HG02852 (cell line): ENCODE measurements around the gene CCDC78.
A peak's percentile ranks its signal among the peaks of the same experiment; 100 is the strongest.

Experiments
- ATAC-seq: cut with Tn5 transposase; IDR thresholded peaks from one replicate; pipeline ENCODE4 v1.9.1; 2021; ENCODE audit warnings: mild to moderate bottlenecking, moderate library complexity; ENCODE audit not compliant: unreplicated experiment

CCDC78 gene

DNA sequence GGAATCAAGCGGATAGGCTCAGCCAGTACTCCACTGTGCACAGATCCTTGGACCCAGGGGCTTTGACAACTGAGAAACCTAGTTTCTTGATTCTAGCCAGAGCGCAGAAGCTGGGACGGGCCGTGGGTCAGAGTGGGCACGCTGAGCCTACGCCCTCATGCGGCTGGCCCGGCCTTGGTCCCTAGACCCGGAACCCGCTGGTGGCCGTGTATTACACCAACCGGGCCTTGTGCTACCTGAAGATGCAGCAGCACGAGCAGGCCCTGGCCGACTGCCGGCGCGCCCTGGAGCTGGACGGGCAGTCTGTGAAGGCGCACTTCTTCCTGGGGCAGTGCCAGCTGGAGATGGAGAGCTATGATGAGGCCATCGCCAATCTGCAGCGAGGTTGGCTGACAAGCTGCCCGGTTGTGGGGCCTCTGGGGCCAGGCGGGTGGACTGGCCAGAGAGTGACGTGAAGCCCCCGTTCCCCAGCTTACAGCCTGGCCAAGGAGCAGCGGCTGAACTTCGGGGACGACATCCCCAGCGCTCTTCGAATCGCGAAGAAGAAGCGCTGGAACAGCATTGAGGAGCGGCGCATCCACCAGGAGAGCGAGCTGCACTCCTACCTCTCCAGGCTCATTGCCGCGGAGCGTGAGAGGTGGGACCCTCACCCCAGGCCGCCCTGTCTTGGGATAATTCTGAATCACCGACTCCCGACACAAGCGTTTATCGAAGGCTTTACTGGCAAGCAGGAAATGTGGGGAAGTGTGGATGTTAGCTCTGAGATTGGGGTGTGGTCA, 45.1 kb downstream of the CCDC78 start:
- ATAC-seq = no peak

DNA sequence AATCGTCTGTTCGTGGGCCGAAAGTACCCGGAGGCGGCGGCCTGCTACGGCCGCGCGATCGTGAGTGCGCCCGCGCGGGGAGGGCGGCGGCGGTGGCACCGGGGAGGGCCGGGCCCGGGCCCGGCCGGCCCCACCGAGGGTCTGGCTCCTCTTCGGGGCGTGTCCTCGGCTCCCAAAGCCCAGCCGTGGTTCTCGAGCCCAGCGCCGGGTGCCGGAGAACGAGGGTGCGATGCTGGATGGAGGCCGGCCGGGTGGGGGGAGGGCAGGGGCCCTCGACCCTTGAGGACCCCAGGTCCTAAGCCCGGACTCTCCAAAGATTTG, 45.7 kb downstream of the CCDC78 start:
- no peak for ATAC-seq

DNA sequence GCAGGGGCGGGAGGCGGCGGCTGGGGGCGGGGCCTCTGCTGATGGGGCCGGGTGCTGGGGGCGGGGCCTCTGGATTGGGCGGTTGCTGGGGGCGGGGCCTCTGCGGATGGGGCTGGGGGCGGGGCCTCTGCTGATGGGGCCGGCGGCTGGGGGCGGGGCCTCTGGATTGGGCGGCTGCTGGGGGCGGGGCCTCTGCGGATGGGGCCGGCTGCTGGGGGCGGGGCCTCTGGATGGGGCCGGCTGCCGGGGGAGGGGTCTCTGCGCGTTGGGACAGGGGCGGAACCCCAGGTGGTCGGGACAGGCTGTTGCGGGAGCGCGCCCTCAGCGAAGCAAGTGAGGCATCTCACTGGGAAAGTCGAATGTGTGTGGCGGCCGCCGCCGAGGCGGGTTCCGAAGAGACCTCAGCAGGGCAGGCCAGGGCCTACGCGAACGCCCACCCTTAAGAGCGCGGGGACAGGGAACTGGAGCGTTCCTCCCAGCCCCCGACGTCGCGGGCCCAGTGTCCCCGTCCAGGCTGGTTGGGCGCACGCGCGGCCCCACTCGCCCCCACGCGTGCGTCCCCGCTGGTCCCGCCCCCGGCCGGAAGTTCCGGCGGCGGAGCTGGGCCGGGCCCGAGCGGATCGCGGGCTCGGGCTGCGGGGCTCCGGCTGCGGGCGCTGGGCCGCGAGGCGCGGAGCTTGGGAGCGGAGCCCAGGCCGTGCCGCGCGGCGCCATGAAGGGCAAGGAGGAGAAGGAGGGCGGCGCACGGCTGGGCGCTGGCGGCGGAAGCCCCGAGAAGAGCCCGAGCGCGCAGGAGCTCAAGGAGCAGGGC, 46.2 kb downstream of the CCDC78 start, which contains the start of gene STUB1:
TSS of gene STUB1 (plus strand) at position 597 of the 811 bp plus-strand sequence. CDS start at position 713, 116 bp downstream.
- ATAC-seq = peak; percentile 42

DNA sequence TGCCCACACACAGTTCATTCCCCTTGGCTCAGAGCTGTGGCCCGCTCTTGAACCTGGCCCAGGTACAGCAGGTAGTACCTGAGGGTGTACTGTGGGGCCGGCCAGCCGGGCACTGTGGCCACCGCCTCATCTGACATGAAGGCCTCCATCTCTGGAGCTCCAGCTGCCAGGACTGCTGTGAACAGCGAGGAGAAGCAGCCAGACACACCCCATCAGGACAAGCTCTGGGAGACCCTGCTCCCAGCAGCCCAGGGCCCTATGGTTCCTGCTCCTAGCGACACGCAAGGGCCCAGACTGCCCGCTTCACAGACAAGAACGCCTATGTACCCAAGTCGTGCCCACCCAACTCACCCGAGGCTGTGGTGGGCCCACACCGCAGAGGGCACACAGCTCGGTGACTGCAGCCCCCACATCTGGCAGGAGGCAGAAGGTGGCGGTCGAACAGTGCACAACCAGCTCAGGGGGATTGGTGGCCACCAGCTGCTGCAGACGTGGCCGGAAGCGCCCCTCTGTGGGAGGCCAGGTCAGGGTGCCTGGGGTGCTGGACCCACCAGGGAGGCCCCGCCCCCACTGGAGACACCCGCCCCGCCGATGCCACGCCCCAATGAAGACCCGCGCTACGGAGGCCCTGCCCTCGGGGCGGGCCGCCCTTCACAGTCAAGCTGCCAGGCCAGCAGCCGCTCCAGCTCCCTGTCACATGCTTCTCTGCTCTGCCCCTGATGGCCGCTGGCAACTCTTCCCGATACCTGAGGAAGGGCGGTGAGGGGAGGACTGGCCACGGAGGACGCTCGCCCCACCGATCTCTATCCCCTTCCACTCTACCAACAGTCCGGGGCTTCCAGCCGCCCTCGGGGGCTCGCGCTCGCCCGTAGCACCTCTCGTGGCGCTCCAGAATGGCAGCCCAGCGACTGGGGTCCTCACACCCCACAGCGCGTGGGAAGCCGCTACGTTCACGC, 47.1 kb downstream of the CCDC78 start:
- ATAC-seq = no peak

DNA sequence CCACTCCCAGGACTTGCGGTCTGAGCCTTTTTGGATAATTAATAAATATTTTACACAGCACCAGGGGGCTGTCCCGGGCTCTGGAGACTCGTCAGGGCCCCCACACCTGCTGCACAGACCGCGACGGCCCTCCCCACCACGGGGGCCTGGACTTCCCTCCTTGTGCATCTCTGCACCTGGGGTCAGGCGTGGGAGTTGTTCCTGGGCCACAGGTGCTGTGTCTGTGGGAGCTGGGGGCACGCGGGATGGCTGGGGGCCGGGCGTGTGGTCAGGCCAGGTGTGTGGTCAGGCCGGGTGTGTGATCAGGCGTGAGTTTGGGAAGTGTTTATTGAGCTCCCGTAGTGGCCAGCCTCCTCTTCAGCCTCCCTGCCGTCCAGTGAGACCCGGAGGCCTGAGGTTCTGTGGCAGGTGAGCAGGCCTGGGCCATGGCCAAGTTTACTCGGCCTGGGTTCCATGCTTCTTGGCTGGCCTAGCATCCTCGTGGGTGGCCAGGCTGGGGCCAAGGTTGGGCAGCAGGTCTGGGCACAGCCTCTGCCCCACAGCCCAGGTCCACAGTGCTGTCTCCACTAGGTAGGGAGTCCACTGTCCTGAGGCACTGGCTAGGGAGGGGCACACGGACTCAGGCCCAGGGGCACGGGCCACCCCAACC, 47.9 kb downstream of the CCDC78 start:
- ATAC-seq = no peak

DNA sequence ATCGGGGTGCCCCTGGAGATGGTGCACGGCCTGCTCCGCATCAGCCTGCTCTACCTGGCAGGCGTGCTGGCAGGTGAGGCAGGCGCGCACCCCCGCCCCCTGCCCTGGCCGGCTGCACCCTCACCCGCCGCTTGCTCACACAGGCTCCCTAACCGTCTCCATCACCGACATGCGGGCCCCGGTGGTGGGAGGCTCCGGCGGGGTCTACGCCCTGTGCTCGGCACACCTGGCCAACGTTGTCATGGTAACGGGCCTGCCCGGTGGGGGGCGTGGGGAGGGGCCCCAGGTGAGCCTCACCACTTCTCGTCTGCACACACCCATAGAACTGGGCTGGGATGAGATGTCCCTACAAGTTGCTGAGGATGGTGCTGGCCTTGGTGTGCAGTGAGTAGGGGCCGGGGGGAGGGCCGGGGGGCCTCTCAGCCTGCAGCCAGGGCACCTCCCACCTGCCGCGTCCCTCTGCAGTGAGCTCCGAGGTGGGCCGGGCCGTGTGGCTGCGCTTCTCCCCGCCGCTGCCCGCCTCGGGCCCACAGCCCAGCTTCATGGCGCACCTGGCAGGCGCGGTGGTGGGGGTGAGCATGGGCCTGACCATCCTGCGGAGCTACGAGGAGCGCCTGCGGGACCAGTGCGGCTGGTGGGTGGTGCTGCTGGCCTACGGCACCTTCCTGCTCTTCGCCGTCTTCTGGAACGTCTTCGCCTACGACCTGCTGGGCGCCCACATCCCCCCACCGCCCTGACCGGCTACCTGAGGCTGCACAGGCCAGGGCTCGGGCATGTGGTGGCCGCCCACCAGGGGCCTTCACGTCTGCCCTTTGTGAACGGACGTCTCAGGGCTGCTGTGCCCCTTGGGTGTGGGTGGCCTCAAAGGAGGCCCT, 48.7 kb downstream of the CCDC78 start:
- no peak for ATAC-seq

DNA sequence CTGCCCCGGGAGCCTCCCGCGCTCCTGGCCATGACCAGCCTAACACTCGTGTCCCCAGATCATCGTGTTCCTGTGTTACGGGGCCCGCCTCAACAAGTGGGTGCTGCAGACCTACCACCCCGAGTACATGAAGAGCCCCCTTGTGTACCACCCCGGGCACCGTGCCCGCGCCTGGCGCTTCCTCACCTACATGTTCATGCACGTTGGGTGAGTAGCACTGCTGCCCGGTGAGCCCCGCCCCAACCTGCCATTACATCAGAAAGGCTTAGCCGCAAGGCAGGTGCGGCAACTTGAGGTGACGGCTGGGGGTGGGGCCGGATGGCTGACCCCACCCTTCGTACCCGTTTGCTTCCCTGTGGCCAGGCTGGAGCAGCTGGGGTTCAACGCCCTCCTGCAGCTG, 49.3 kb downstream of the CCDC78 start:
- ATAC-seq = no peak

DNA sequence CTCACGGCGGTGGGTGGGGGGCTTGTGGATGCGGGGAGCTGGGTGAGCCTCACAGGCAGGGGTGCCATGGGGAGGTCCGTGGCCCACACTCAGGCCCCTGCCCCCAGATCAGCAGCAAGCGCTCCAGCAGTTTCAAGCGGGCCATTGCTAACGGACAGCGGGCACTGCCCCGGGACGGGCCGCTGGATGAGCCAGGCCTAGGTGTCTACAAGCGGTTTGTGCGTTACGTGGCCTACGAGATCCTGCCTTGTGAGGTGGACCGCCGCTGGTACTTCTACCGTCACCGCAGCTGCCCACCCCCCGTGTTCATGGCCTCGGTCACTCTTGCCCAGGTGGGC, 49.7 kb downstream of the CCDC78 start:
- no peak for ATAC-seq

DNA sequence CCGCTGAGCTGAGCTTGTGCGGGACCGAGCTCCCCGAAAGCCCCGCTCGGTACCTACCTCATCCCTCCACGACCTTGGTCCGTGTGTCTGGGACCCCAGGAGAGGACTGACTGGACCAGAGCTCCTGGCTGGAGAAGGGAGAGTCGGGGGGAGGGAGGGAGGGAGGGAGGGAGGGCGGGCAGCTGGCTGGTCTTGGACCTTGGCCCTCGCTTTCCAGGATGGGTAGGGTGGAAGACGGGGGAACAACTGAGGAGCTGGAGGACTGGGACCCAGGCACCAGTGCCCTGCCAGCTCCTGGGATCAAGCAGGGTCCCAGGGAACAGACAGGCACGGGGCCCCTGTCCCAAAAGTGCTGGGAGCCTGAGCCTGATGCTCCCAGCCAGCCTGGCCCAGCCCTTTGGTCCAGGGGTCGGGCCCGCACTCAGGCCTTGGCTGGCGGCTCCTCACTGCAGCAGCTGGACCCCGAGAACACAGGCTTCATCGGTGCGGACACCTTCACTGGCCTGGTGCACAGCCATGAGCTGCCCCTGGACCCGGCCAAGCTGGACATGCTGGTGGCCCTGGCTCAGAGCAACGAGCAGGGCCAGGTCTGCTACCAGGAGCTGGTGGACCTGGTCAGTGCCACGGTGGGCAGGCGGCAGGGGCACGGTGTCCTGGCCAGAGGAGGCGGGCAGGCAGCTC, 50.2 kb downstream of the CCDC78 start:
- ATAC-seq = no peak

DNA sequence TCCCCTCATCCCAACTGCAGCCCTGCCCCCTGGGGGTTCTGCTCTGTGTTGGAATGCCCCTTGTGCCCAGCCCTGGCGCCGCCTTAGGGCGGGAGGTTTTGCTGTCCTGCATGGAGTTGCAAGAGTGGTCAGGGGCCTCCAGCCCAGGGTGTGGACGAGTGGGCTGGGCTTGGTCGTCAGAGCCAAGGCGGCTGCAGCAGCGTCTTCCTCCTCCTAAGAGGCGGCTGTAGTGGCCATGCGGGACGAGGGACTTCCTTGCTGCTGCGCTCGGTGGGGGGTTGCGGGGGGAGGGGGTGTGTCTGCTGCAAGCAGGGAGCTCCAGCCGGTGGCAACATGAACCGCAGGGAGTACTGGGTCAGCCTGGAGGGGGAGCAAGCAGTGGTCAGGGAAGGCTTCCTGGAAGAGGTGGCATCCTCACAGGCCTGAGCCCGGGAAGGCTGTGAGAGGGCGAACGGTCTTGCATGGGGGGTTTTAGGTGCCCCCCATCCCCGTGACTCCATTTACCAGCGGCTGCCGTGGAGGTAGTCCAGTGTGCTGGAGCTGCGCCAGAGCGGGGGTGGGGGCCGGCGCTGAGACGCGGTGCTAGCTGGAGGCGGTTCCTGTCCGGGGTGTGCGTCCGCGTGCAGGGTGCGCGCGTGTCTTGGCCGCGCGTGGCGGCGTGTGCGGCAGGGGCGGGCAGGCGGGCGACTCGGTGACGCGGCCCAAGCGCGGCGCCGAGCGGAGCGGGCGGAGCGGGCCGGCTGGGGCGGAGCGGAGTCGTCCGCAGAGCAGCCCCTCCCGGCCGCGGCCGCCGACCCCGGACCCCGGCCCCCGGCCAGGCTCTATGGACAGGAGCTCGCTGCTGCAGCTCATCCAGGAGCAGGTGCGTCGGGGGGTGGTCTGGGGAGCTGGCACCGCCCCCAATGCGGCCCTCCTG, 51.0 kb downstream of the CCDC78 start, which contains the start of gene RHBDL1:
TSS of gene RHBDL1 (plus strand) at position 704 of the 916 bp plus-strand sequence. CDS start at position 824, 120 bp downstream.
- no peak for ATAC-seq

DNA sequence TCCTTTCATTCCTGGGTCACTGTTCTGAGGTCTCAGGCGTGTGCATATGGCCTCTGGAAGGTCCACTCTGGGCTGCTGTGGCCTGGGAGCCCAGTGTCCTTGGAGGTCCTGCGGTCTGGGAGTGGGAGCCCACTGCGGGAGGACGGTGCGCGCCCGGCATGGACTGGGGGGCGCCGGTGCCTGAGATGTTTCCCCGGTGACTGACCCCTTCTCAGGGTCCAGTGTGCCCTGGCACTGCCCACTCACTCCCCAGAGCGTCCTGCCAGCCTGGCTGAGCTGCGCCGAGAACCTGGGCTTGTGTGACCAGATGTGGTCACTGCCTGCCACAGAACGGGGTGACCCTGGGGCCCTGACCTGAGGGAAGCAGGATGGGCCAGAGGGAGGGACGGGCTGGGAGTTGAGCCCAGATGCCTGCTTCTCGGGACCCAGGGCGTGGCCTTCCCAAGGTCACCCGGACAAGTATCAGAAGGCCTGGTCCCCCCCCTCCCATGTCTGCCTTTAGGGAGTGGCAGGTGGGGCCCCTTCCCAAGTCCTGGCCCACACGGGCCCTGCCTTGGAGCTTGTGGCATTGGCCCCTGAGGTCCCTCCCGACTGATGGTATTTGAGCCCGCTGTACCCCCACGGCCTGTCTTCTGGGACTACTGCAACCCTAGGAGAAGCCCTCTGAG, 51.9 kb downstream of the CCDC78 start:
- ATAC-seq = no peak

DNA sequence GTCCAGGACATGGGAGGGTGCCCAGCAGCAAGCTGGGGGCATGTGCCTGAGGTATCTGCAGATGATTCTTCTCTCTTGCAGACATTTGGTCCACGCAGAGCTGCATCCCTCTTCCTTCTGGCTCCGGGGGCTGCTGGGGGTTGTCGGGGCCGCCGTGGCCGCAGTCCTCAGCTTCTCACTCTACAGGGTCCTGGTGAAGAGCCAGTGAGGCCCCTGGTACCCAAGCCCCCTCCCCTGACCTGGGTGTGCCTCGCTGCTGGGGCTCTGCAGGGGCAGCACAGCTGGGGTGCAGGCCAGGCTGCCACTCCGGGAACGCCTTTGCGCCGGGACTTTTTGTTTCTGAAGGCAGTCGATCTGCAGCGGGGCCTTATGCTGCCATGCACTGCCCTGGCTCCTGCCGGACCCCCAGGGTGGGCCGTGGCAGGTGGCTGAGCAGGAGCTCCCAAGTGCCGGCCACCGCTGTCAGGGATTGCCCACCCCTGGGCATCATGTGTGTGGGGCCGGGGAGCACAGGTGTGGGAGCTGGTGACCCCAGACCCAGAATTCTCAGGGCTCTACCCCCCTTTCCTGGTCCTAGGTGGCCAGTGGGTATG, 52.7 kb downstream of the CCDC78 start:
- ATAC-seq = no peak

DNA sequence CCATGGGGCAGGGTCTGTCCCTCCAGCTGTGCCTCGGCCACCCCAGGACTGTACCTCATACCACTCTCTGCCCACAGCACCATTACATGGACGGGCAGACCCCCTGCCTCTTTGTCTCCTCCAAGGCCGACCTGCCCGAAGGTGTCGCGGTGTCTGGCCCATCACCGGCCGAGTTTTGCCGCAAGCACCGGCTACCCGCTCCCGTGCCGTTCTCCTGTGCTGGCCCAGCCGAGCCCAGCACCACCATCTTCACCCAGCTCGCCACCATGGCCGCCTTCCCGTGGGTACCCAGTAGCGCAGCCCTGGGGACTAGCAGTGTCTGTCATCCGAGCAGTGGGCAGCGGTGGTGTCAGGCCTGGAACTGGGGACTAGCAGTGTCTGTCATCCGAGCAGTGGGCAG, 53.4 kb downstream of the CCDC78 start:
- no peak for ATAC-seq
